DMS79 treated with DMSO at 0.1 percent for 48 hours (cell line): ENCODE data around the gene LDLRAD4.

Source experiments
- DNase-seq: peaks from one replicate; lab custom pipeline; 2025; lab: John Stamatoyannopoulos, UW

LDLRAD4 gene

DNA sequence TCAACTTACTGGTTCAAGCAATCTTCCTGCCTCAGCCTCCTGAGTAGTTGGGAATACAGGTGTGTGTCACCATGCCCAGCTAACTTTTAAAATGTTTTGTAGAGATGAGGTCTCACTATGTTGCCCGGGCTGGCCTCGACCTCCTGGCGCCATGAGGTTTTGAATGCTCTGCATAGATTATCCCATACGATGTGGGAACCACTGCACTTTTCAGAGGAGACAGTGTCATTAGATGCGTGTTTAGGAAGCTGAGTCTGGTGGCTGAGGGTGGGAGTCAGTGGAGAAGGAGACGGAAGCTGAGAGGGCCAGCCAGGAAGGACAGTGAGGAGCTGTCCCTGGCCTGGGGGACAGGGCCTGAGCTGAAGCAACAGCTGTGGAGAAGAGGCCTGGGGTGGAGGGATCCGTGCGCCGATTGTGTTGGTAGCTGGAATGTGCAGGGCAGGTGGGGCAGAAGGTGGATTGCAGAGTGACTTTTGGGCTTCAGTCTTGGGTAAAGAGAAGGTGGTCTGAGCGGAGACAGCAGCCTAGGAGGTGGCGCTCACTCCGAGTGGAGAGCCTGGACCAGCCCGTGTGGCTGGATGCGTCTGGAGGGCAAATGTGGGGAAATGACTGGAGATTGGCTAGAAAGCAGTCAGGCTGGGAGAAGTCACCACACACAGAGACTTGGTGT lies 68.0 kb downstream of the LDLRAD4 start:
- no peak for DNase-seq

DNA sequence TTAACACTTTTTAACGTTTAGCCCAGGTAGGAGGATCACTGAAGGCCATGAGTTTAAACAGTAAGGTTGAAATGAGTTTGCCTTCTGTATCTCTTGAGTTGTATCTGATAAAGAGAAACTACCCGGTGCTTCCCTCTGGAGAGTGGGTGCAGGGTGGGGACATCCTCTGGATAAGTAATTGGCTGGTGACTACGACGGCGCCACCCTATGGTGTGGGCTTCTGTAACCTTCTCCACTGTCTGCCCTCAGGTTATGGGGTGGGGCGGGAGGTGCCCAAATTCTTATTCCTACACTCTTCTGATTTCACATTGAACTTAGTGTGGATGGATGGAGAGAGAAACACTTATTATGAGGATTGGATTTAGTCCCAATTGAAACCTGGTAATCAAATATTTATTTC lies 68.8 kb downstream of the LDLRAD4 start:
- no peak for DNase-seq

DNA sequence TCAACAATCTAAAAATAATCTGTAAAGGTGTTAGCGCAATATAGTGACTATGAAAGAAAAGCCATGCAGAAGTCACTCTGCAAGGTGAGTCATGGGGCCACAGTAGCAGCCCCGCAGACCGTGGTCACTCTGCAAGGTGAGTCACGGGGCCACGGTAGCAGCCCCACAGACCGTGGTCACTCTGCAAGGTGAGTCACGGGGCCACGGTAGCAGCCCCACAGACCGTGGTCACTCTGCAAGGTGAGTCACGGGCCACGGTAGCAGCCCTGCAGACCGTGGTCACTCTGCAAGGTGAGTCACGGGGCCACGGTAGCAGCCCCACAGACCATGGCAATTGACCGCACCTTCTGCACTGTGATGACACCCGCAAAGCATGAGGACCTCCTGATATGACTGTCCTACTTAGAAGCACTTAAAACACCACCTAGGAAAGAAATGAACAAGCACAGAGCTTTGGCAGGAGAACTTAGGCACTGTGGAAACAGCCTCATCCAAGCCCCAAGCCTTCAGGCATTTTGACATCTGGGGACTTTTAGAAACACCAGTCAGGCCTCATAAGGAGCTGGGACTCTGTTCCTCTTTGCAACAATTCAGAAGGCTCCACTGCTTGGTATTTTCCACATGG lies 70.1 kb downstream of the LDLRAD4 start:
- no peak for DNase-seq

DNA sequence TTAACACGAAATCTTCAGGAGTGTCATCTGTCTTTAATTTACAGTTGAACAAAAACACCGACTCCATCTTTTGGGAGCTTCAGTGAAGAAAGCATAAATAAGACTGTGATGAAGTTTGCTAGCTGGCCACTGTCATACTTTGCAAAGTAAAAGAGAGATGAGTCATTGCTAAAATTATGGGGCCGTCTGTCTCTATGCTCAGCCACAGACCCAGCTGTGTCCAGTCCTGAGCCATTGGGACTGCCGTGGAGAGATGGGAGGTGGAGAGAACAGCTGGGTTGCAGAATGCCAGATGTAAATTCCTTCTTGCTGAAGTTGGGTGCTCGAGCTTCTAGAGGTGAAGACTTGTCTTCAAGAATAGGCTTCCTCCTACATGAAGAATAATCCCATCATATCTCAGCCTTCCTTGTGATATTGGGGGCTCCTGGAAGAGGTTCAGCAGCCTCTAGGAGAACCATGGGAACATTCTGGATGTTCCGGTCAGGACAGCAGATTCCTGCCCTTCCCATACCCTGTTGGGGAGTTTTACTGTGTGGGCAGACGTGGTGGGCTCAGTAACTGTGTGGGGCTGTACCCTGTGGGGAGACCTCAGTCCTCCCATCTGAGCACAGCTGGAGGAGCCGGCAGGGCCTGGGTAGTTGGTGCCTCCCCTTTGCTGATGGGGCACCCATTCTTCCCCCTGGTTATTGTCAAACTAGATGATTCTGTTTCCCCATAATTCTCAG lies 71.1 kb downstream of the LDLRAD4 start:
- DNase-seq = no peak

DNA sequence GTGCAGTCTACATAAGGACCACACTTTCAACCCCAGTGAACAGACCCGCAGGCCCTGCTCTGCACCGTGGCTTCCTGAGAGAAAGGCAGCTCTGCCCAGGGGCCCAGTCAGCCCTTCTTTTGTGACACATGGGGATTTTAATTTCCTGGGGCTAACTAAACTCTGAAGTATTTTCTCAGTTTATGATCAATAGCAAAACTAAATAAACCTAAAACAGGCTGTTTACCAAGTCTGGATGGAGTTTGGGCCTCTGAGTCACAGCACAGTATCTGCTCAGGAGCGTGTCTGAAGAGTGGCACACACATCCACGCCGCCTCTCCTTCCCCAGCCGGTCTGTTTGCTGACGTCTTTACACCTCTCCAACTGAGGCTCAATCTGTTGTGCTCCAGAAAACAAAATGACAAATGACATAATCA lies 72.3 kb downstream of the LDLRAD4 start:
- DNase-seq = no peak

DNA sequence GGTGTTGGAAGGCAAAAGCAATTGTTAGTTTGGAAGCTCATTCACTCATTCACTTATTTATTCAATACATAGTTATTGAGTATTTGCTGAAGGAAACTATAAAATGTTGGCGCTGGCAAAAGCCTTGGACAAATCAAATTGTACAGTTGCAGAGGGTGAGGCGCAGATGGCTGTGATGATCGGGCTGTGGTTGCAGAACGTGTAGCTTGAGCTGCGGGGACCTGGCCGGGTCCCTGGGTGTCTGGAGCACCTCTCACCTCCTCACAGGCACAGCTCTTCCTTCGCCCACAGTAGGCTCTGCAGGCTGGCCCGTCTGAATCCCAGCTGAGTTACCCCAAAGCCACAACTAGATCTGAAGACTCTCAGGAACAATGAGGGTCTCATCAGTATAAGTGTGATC lies 72.7 kb downstream of the LDLRAD4 start:
- no peak for DNase-seq

DNA sequence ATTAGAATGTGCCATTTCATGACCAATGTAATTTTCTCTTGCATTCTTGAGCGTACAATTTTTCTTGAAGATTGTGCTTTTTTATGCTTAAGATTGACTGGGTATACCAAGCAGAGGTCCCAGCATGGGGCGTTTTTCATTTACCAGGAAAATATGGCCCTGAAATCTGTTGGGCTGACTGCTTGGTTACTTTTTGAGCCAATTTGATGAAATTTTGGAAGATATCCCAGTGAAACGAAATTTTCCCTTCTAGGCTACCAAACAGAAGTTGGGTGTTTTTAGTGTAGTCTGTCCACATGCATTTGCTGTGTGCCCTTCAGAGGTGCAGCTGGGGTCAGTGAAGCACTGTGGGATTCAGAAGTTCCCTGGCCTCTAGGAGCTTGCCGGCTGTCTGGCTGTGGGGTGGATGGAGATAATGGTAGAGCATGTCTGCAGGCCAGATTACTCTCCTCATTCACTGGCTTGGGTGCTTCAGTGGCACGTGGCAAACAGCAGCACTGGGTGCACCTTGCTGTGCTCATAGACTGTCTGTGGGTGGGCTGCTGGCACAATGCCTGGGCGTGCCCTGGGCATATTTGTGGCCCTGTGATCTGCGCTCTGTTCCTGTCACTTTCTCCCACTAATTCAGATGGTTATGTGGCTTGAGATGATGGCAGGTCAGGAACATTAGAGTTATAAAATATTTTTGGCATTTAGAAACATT lies 73.3 kb downstream of the LDLRAD4 start:
- no peak for DNase-seq

DNA sequence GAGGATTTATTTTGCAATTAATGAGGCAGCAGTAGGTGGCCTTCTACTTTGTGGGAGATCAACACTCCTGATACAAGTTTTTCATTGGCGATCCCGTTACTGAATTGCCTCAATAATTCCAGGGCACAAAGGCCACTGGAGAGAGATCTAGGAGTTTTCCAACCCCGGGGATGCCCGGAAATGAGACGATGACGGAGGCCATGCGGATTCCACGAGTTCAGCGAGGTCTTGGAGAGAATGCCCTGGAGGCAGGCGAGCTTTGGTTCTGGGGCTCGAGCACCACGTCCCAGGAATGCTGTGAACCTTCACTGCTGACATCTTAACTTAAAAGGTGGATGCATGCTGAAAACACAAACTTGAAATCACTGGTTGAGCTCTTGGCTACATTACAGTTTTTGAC lies 74.2 kb downstream of the LDLRAD4 start:
- DNase-seq = no peak

DNA sequence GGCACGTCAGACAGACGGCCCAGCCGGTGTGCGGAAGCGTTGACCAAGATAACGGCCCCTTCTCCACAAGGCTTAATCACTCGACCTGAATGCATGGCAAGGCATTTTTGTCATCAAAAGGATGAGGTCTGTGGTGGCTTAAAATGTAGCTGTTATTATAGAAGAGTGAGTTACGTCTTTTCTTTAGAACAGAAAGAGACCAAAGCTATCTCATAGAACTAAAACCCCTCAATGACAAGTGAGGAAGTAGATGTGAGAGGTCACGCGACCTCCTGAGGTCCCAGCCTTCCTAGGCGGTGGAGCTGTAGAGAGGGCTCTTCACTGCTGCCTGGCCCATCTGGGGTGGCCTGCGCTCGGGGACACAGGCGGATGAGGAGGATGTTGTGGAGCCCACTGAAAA lies 75.7 kb downstream of the LDLRAD4 start:
- DNase-seq = no peak

DNA sequence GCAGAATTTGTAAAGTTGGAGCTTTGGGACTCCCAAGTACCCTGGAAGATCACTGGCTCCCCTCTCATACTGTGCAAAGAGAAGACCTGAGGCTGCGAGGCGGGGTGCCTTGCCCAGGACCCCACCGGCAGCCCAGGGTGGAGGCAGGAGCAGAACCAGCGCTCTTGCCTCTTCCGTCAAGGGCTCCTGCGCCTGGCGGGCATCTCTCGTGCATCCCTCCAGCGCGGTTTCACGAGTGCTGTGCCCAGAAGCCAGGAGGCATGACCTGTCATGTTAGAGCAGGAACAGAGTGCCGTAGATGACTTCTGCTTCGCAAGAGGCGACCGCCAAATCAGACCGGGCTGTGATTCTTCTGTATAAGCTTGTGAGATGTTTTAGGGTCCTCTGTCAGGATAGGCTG lies 77.3 kb downstream of the LDLRAD4 start:
- DNase-seq = no peak

DNA sequence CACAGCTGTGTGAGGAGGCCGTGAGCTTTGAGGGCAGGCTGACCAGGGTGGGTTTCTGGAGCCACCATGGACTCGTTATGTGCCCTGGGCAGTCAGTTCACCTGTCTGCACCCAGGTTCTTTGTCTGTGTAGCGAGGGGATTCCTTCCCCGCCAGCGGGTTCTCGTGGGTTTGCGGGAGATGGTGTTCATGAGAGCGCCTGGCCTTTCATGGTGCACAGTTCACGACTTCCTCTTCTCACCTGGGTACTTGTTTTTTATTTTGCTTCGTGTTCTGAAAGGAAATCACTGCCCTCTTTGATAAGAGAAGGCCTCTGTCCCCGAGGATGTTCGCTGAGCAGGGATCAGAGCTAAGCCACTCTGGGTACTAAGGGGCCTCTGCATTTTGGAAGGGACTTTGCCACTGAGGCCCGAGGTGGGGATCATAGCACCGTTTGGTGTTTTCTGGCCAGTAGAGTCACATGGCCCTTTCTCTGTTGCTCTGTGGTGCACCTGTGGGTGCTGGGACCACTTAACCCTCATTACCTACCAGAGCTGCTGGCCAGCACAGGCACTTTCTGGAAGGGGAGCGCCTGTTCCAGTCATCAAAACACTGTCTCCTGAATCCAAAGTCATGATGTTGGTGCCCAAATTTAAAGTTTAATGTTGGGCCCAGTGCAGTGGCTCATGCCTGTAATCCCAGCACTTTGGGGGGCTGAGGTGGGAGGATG lies 78.5 kb downstream of the LDLRAD4 start:
- DNase-seq = no peak

DNA sequence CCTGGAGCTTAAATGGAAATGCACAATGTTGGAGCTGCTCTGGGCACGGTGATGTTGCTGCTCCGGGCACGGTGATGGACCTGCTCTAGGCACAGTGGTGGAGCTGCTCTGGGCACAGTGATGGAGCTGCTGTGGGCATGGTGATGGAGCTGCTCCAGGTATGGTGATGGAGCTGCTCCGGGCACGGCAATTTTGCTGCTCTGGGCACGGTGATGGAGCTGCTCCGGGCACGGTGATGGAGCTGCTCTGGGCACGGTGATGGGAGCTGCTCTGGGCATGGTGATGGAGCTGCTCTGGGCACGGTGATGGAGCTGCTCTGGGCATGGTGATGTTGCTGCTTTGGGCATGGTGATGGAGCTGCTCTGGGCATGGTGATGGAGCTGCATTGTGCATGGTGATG lies 79.7 kb downstream of the LDLRAD4 start:
- no peak for DNase-seq

DNA sequence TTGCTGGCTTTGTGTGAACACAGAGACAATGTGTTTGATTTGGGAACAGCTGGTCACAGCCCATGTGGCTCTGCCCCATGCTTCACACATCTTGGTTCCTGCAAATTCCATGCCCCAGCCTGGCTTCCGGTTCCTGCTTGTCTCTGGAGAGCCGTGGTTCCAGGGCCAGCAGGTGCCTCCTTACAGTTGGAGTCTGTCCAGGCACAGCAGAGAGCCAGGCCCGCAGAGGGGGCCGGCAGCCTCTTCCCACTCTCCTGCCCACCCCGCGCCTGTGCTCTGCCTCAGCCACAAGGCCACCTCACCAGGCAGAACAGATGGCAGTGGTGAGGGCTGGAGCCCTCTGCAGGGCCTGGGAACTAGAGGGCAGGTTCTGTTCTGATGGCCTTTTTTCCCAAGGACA lies 81.5 kb downstream of the LDLRAD4 start:
- DNase-seq = peak; percentile 57

DNA sequence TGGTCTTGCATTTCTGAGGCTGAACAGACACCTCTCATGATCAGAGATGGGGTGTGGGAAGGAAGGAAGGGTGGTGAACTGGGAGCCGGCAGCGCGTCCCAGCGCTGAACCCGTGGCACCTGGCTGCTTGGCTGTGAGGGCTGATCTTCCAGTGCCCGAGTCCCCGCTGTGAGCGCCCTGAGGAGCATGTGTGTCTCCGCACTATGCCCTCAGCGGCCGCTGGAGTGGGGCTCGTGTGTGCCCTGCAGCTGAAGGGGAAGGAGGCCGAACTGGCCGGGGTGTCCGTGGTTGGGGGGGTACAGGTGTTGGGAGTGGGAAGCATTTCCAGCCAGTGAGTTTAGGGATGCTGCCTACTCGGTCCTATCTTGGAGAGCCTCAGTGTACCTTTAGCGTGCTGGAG lies 82.2 kb downstream of the LDLRAD4 start:
- DNase-seq = no peak

DNA sequence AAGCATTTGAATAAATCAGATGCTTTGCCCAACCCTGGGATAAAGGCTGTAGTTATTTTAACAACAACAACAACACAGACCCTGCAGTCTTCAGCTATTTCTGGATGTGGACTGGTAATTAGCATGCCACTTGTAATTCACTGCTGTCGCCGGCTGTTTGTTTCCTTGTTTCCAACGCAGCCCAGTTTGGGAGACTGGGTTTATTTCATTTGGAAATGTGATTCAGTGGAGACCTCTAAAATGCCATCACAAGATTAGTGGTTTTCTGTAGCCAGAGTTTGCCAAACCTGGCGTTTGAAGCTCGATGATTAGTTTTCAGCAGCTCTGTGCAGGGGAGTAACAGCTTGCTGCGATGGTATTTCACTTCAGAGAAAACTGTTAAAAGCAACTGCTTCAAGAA lies 83.5 kb downstream of the LDLRAD4 start:
- DNase-seq = no peak

DNA sequence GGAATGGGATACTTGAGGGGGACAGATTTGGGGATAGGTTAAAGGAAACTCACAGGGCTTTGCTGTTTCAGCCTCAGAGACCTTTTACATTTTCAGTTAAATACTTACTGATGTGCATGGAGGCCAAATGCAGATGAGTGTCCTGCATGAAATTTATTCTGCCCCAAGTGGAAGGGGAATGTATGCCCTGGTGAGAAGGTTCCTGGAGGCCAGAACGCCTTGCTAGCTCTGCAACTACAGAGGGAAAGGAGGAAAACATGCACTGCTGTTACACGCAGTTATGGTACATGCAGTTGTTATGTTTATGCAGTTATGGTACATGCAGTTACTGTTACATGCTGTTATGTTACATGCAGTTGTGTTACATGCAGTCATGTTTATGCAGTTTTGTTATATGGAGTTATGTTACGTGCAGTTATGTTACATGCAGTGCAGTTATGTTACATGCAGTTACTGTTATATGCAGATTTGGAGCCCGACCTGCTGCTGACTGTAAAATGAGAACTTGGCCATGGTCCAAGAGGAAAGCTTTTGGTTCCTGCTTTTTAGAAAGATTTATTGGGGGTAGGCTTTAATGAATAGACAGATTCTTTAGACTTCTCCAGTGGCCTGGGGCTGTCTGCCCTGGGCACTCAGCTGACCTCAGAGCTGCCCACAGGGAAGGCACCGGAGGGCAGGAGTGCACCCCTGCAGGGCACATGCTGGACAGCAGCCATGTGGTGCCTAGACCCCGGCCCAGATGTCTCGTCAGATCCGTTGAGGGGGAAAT lies 84.1 kb downstream of the LDLRAD4 start:
- peak; percentile 54 for DNase-seq

DNA sequence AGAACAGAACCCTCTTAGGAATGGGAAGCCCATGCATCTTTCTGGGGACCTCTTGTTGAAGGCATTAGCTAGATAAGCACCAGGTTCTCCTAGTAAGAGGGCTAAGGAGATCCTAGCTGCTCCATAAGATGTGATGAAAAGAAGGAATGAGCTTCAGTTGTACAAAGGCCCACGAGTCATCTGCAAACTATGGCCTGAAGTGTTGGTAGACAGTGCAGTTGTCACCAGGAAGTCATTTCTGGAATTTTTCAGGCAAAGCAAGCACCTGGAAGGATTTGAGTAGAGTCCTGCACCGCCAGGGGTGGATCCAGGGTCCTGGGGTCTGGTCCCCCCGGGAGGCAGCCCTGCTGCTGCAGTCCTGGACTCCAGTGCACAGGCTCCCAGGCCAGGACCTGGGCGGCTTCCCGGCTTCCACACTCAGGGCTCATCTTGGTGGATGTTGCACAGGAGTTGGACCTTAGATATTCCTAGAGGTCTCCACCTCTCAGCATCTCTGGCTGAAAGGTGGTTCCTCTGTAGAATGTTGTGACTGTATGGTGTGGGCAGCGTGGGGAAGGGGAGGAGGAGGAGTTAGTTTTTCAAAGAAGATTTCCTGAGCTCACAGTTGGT lies 85.3 kb downstream of the LDLRAD4 start:
- no peak for DNase-seq

DNA sequence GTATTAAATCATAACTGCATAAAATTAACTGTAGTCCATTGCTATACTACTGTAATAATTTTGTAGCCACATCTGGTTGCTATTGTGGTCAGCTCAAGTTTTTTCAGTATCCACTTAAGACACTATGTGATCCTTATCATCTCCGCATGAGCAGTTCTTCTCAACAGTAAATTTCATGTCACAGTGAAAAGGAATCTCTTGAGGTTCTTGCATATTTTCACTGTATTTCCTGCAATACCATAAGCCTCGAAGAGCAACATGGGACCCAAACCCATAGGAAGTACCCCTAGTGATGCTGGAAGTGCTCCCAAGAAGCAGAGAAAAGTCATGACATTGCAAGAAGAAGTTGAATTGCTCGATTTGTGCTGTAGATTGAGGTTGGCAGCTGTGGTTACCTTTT lies 86.7 kb downstream of the LDLRAD4 start:
- DNase-seq = no peak

DNA sequence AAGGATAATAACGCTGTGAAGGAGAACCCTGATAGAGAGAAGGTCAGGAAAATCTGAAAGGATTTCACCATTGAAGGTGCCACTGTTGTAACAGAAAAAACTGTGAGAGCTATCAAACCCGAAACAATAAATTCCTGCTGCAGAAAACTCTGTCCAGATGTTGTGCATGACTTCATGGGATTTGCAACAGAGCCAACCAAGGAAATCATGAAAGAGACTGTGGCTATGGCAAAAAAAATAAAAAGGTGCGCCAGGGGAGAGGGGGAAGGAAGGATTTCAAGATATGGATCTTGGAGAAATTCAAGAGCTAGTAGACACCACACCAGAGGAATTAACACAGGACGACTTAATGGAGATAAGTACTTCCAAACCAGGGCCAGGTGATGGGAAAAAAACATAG lies 88.0 kb downstream of the LDLRAD4 start:
- no peak for DNase-seq

DNA sequence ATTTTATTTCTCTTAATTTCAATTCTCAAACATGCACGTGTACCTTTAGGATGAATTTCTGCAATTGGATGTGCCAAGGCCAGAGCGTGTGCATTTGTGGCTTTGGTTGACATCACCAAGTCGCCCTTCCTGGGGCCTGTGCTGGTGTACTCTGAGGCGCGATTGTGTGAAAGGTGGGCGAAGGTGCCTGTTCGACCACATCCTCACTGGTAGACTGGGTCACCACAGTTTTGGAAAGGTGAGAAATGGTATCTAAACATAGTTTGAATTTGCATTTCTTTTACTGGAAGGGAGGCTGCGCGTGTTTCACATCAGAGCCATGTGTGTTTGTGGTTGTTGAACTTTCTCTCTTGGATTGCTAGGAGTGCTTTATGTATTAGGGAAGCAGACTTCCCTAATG lies 89.8 kb downstream of the LDLRAD4 start:
- no peak for DNase-seq
